Stimulated activated CD4-positive, alpha-beta T cell treated with anti-CD3 and anti-CD28 coated beads, TNF-alpha, amount 100 ng/mL, for 24 hours (primary cell): ENCODE measurements around the gene TMED7.

Experiments
- DNase-seq, 3 experiments: peaks; one replicate each; pipeline ENCODE4 v3.0.0-alpha.2; 2020; ENCODE audit warnings: low read depth in 3 of 3

Gene TMED7

GRCh38 chr5:115627295-115627865 is 1.5 kb upstream of the TMED7 start:
- no peak for DNase-seq

GRCh38 chr5:115626445-115626823 is 598 bp upstream of the TMED7 start:
- DNase-seq, result no peak

GRCh38 chr5:115624994-115625393 is 842 bp downstream of the TMED7 start:
- DNase-seq, result no peak

- DNase-seq, result no peak
Observed at GRCh38 chr5:115623658-115624057, 2.2 kb downstream of the TMED7 start.

- DNase-seq, result no peak
Observed at GRCh38 chr5:115621365-115621900, 4.4 kb downstream of the TMED7 start.

- DNase-seq, result no peak
Observed at GRCh38 chr5:115616892-115617291, 8.9 kb downstream of the TMED7 start.

- no peak for DNase-seq
Observed at GRCh38 chr5:115616472-115616871, 9.4 kb downstream of the TMED7 start.

- DNase-seq, result no peak
Observed at GRCh38 chr5:115611873-115612272, 14.0 kb downstream of the TMED7 start.

GRCh38 chr5:115607935-115608334 is 17.9 kb downstream of the TMED7 start:
- DNase-seq, result no peak

GRCh38 chr5:115605436-115605835 is 20.4 kb downstream of the TMED7 start:
- DNase-seq, result no peak

GRCh38 chr5:115602591-115603125 is 23.2 kb downstream of the TMED7 start:
- no peak for DNase-seq

GRCh38 chr5:115601701-115602590 is 23.9 kb downstream of the TMED7 start, which contains the start of gene TICAM2:
TSS of gene TICAM2 (minus strand) at chr5:115602479. CDS start at chr5:115581256, 21,223 bp downstream.
- peak; percentile 40 to 65 (median 41) for DNase-seq

- no peak for DNase-seq
Observed at GRCh38 chr5:115600766-115601165, 25.1 kb downstream of the TMED7 start.

GRCh38 chr5:115599924-115600323 is 25.9 kb downstream of the TMED7 start:
- DNase-seq, result no peak

- DNase-seq, result no peak
Observed at GRCh38 chr5:115599502-115599901, 26.3 kb downstream of the TMED7 start.

- no peak for DNase-seq
Observed at GRCh38 chr5:115594128-115595047, 31.4 kb downstream of the TMED7 start.

- DNase-seq, result no peak
Observed at GRCh38 chr5:115589043-115589442, 36.8 kb downstream of the TMED7 start.

GRCh38 chr5:115588640-115589039 is 37.2 kb downstream of the TMED7 start:
- no peak for DNase-seq

- no peak for DNase-seq
Observed at GRCh38 chr5:115586525-115587146, 39.2 kb downstream of the TMED7 start.

GRCh38 chr5:115585265-115585664 is 40.6 kb downstream of the TMED7 start:
- no peak for DNase-seq

GRCh38 chr5:115584501-115584900 is 41.3 kb downstream of the TMED7 start:
- DNase-seq, result no peak
